Uterus (tissue), 2 donors: ENCODE data around the gene FPGS.

Experiments used
- CTCF ChIP-seq, 4 experiments: fragments of 200-600 bp in 2 of 4; fragments of 450-650 bp in 2 of 4; sonication (generic) in 2 of 4; IDR thresholded peaks; one replicate each; pipeline ENCODE4 v1.5.1; 2016 to 2019; ENCODE audit warnings: antibody characterized with exemption in 4 of 4, mild to moderate bottlenecking in 2 of 4, moderate library complexity in 1 of 4
- POLR2A ChIP-seq, 2 donors: fragments of 450-650 bp; IDR thresholded peaks; one replicate each; pipeline ENCODE4 v1.6.1; 2016; ENCODE audit warnings: antibody characterized with exemption in 2 of 2, mild to moderate bottlenecking in 1 of 2, moderate library complexity in 1 of 2

- TF ChIP-seq CTCF (IDR thresholded peaks at IDR 0.05) = no peak
- no peak for TF ChIP-seq POLR2A (IDR thresholded peaks at IDR 0.05)
These were observed 41.2 kb upstream of the FPGS start for GRCh38 chr9:127761491-127761956.
